HepG2 (cell line): ENCODE data around the gene CHP1. TPM values are rescaled to one million over a fixed set of nuclear protein-coding genes. Genes with fewer than 3 reads are reported as not detected.

Experiments
- ATF7 ChIP-seq, 2 experiments: fragments of 450-650 bp in 1 of 2; sonication (generic) in 1 of 2; formaldehyde crosslinking in 1 of 2; IDR thresholded peaks; 2 replicates each; pipeline versions ENCODE4 v1.4.0 to v1.6.1; 2016 to 2020; ENCODE audit warnings: antibody characterized with exemption in 1 of 2, mild to moderate bottlenecking in 1 of 2, missing genetic modification reagents in 1 of 2
- DNMT3B ChIP-seq: conservative IDR thresholded peaks from 2 replicates; pipeline ENCODE4 v1.6.1; 2016; ENCODE audit warnings: missing biosample characterization, control low read depth
- ELF4 ChIP-seq: sonication (generic); formaldehyde crosslinking; IDR thresholded peaks from 2 replicates; pipeline ENCODE4 v1.5.0; 2020; ENCODE audit warnings: missing genetic modification reagents, mild to moderate bottlenecking, moderate library complexity, borderline replicate concordance
- FOXO1 ChIP-seq: sonication (generic); formaldehyde crosslinking; IDR thresholded peaks from 2 replicates; pipeline ENCODE4 v1.4.0; 2020; ENCODE audit warnings: missing genetic modification reagents
- HNF4G ChIP-seq, 2 experiments: sonication (generic) in 1 of 2; formaldehyde crosslinking in 1 of 2; IDR thresholded peaks; 2 replicates each; pipeline versions ENCODE4 v1.4.0 to v1.6.1; 2011 to 2020; ENCODE audit warnings: borderline replicate concordance in 2 of 2, low read depth in 2 of 2, mild to moderate bottlenecking in 2 of 2, low read length in 1 of 2, missing genetic modification reagents in 1 of 2, moderate library complexity in 1 of 2
- MLLT10 ChIP-seq: sonication (generic); formaldehyde crosslinking; IDR thresholded peaks from 2 replicates; pipeline ENCODE4 v1.4.0; 2020; ENCODE audit warnings: missing genetic modification reagents
- NBN ChIP-seq: fragments of 450-650 bp; conservative IDR thresholded peaks from 2 replicates; pipeline ENCODE4 v1.6.1; 2017
- NFRKB ChIP-seq: fragments of 450-650 bp; IDR thresholded peaks from 2 replicates; pipeline ENCODE4 v1.6.1; 2017
- PRMT3 ChIP-seq: sonication (generic); formaldehyde crosslinking; IDR thresholded peaks from 2 replicates; pipeline ENCODE4 v1.8.1; 2022; ENCODE audit warnings: low read depth, mild to moderate bottlenecking, moderate library complexity, missing genetic modification reagents, borderline replicate concordance
- RORA ChIP-seq: sonication (generic); formaldehyde crosslinking; IDR thresholded peaks from 2 replicates; pipeline ENCODE4 v1.5.0; 2020; ENCODE audit warnings: mild to moderate bottlenecking, missing genetic modification reagents, moderate library complexity
- SRF ChIP-seq: IDR thresholded peaks from 2 replicates; pipeline ENCODE4 v1.6.1; 2011; ENCODE audit warnings: mild to moderate bottlenecking, low read depth, low read length, moderate library complexity
- ZFP90 ChIP-seq: sonication (generic); formaldehyde crosslinking; IDR thresholded peaks from 2 replicates; pipeline ENCODE4 v1.8.0; 2022; ENCODE audit warnings: missing genetic modification reagents, mild to moderate bottlenecking, inconsistent platforms, borderline replicate concordance
- ZNF607 ChIP-seq: sonication (generic); formaldehyde crosslinking; IDR thresholded peaks from 2 replicates; pipeline ENCODE4 v1.5.1; 2020; ENCODE audit warnings: missing genetic modification reagents, mild to moderate bottlenecking, borderline replicate concordance
- polyA plus RNA-seq, 8 experiments: library from polyadenylated mRNA; depleted of rRNA in 3 of 8; stranded (reverse) in 7 of 8; unstranded in 1 of 8; fragments of >200 nt; fragmentation: Illumina TruSeq in 4 of 8; extraction: Trizol in 4 of 8; gene quantifications; 2 replicates each; pipeline versions ENCODE4 v1.2.1 to v1.2.3, GENCODE V29; 2011 to 2016; ENCODE audit warnings: low read depth in 4 of 8, missing spikeins in 1 of 8, mixed read lengths in 1 of 8; ENCODE audit not compliant: insufficient read depth in 1 of 8
- total RNA-seq, 5 experiments: library from RNA; depleted of rRNA; stranded (reverse); fragments of >200 nt; fragmentation: Illumina TruSeq; extraction: Trizol; gene quantifications; 2 replicates each; pipeline ENCODE4 v1.2.3, GENCODE V29; 2016; ENCODE audit warnings: low read depth in 1 of 5
- TF ChIP-seq, protein P1 (sequence below): sonication (generic); formaldehyde crosslinking; IDR thresholded peaks from 2 replicates; pipeline ENCODE4 v1.4.0; 2020; ENCODE audit warnings: missing genetic modification reagents
- TF ChIP-seq, protein P2 (sequence below): conservative IDR thresholded peaks from 2 replicates; pipeline ENCODE4 v1.6.1; 2018; ENCODE audit warnings: missing genetic modification reagents
- TF ChIP-seq, protein P3 (sequence below): sonication (generic); formaldehyde crosslinking; IDR thresholded peaks from 2 replicates; pipeline ENCODE4 v1.4.0; 2020; ENCODE audit warnings: missing genetic modification reagents, borderline replicate concordance
- TF ChIP-seq, protein P4 (sequence below): sonication (generic); formaldehyde crosslinking; IDR thresholded peaks from 2 replicates; pipeline ENCODE4 v1.8.1; 2023; ENCODE audit warnings: mild to moderate bottlenecking, moderate library complexity, missing genetic modification reagents
- TF ChIP-seq, protein P5 (sequence below): sonication (generic); formaldehyde crosslinking; IDR thresholded peaks from 2 replicates; pipeline ENCODE4 v1.5.0; 2020; ENCODE audit warnings: missing genetic modification reagents

CHP1 gene
- total and polyA plus RNA-seq, 2 of the 13 experiments (the other 11 are each of a cell fraction or from before 2014, with no cell fraction given), result 49.6 to 76.4 TPM

DNA sequence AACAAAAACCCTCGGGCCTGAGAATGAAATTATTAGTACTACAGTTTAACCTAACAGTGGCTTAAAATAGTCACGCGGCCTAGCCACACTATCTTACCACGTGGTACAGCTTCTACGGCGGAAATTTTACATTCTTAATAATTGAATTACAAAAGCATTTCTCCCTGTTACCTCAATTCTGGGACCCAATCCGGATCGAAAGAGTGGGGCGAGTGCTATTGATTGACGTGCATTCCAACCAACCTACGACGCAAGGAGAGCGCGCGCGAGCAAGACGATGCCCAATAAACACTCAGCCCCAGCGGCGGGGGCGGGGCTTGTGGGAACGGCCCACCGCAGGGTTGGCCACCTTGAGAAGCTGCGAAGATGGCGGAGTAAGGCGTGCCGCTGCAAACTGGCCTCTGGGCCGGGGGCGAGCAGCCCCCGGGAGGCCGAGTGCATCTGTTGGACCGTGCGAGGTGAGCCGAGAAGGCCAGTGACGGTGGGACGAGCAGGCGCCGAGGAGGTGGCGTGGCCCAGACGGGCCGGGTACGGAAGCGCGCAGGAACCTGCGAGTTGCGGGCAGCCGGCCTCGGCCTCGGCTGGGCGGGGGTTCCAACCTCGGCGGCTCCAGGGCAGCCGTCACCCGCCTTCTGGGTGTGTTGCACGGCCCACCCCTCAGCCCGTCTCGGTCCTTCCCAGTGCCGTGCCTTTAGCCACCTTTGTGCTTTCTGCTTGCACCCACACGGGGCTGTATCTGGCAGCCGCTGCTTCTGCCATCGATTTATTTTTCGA, 52.8 kb downstream of the CHP1 start (continued):
- peak; percentile 64 for TF ChIP-seq PRMT3
- TF ChIP-seq MLLT10 (CRISPR knock-in tag), result no peak
- no peak for TF ChIP-seq FOXO1 (CRISPR knock-in tag)
- no peak for TF ChIP-seq SRF
- TF ChIP-seq, protein P1, sequence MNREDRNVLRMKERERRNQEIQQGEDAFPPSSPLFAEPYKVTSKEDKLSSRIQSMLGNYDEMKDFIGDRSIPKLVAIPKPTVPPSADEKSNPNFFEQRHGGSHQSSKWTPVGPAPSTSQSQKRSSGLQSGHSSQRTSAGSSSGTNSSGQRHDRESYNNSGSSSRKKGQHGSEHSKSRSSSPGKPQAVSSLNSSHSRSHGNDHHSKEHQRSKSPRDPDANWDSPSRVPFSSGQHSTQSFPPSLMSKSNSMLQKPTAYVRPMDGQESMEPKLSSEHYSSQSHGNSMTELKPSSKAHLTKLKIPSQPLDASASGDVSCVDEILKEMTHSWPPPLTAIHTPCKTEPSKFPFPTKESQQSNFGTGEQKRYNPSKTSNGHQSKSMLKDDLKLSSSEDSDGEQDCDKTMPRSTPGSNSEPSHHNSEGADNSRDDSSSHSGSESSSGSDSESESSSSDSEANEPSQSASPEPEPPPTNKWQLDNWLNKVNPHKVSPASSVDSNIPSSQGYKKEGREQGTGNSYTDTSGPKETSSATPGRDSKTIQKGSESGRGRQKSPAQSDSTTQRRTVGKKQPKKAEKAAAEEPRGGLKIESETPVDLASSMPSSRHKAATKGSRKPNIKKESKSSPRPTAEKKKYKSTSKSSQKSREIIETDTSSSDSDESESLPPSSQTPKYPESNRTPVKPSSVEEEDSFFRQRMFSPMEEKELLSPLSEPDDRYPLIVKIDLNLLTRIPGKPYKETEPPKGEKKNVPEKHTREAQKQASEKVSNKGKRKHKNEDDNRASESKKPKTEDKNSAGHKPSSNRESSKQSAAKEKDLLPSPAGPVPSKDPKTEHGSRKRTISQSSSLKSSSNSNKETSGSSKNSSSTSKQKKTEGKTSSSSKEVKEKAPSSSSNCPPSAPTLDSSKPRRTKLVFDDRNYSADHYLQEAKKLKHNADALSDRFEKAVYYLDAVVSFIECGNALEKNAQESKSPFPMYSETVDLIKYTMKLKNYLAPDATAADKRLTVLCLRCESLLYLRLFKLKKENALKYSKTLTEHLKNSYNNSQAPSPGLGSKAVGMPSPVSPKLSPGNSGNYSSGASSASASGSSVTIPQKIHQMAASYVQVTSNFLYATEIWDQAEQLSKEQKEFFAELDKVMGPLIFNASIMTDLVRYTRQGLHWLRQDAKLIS (CRISPR knock-in tag), result peak; percentile 83; the same call in 1 of the 2 replicates
- TF ChIP-seq DNMT3B (CRISPR knock-in tag), result no peak
- TF ChIP-seq RORA, result no peak
- TF ChIP-seq NFRKB, result no peak
- TF ChIP-seq NBN, result no peak
- no peak for TF ChIP-seq ZNF607 (CRISPR knock-in tag)
- TF ChIP-seq, protein P2, sequence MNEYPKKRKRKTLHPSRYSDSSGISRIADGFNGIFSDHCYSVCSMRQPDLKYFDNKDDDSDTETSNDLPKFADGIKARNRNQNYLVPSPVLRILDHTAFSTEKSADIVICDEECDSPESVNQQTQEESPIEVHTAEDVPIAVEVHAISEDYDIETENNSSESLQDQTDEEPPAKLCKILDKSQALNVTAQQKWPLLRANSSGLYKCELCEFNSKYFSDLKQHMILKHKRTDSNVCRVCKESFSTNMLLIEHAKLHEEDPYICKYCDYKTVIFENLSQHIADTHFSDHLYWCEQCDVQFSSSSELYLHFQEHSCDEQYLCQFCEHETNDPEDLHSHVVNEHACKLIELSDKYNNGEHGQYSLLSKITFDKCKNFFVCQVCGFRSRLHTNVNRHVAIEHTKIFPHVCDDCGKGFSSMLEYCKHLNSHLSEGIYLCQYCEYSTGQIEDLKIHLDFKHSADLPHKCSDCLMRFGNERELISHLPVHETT (CRISPR knock-in tag), result 0 out of 2 replicates have a peak, but pooled peaks have one; percentile 78
- TF ChIP-seq ELF4, result no peak
- no peak for TF ChIP-seq HNF4G (IDR thresholded peaks at IDR 0.05; ENCODE audit: borderline replicate concordance, low read depth, low read length)
- TF ChIP-seq HNF4G (CRISPR knock-in tag; IDR thresholded peaks at IDR 0.05; ENCODE audit: borderline replicate concordance, low read depth), result 0 out of 2 replicates have a peak, but pooled peaks have one; percentile 28
- TF ChIP-seq ATF7 (IDR thresholded peaks at IDR 0.05), result no peak
- TF ChIP-seq ATF7 (CRISPR knock-in tag; IDR thresholded peaks at IDR 0.05), result no peak
- TF ChIP-seq, protein P3, sequence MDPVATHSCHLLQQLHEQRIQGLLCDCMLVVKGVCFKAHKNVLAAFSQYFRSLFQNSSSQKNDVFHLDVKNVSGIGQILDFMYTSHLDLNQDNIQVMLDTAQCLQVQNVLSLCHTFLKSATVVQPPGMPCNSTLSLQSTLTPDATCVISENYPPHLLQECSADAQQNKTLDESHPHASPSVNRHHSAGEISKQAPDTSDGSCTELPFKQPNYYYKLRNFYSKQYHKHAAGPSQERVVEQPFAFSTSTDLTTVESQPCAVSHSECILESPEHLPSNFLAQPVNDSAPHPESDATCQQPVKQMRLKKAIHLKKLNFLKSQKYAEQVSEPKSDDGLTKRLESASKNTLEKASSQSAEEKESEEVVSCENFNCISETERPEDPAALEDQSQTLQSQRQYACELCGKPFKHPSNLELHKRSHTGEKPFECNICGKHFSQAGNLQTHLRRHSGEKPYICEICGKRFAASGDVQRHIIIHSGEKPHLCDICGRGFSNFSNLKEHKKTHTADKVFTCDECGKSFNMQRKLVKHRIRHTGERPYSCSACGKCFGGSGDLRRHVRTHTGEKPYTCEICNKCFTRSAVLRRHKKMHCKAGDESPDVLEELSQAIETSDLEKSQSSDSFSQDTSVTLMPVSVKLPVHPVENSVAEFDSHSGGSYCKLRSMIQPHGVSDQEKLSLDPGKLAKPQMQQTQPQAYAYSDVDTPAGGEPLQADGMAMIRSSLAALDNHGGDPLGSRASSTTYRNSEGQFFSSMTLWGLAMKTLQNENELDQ (CRISPR knock-in tag), result 0 out of 2 replicates have a peak, but pooled peaks have one; percentile 67
- TF ChIP-seq, protein P4, sequence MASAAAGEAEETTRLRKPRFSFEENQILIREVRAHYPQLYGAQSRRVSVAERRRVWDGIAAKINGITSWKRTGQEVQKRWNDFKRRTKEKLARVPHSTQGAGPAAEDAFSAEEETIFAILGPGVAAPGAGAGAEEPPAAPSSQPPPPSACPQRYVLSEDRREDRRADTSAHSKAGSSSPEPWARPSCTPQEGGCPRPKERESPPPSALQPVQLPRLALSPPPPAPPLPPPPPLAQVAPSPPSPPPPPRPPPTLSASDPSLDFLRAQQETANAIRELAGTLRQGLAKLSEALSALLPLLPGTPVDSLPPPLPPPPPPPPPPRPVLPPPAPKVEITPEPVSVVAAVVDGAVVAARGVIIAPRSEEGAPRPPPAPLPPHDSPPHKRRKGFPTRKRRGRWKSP (CRISPR knock-in tag), result peak; percentile 33; the same call in 1 of the 2 replicates
- peak; percentile 25; the same call in 1 of the 2 replicates for TF ChIP-seq ZFP90 (CRISPR knock-in tag)
- TF ChIP-seq, protein P5, sequence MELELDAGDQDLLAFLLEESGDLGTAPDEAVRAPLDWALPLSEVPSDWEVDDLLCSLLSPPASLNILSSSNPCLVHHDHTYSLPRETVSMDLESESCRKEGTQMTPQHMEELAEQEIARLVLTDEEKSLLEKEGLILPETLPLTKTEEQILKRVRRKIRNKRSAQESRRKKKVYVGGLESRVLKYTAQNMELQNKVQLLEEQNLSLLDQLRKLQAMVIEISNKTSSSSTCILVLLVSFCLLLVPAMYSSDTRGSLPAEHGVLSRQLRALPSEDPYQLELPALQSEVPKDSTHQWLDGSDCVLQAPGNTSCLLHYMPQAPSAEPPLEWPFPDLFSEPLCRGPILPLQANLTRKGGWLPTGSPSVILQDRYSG (CRISPR knock-in tag), result peak; percentile 69; the same call in 1 of the 2 replicates
